SK-N-SH treated with all-trans-retinoic acid at 6 μM for 48 hours (cell line): ENCODE measurements around the gene SMTN.

Experiments
- ARNTL ChIP-seq: fragments of 450-650 bp; formaldehyde crosslinking; IDR thresholded peaks from 2 replicates; pipeline ENCODE4 v1.5.0; 2020; ENCODE audit warnings: low read depth, mild to moderate bottlenecking, moderate library complexity, borderline replicate concordance
- BACH2 ChIP-seq: fragments of 250-450 bp; sonication (Bioruptor Pico); IDR thresholded peaks from 2 replicates; pipeline ENCODE4 v1.9.0; 2021; ENCODE audit warnings: mild to moderate bottlenecking, borderline replicate concordance
- CSDC2 ChIP-seq: fragments of 250-450 bp; sonication (Bioruptor Pico); IDR thresholded peaks from 2 replicates; pipeline ENCODE4 v1.5.0; 2020; ENCODE audit warnings: mild to moderate bottlenecking, moderate library complexity
- ISL1 ChIP-seq: fragments of 250-450 bp; sonication (Bioruptor Pico); IDR thresholded peaks from 2 replicates; pipeline ENCODE4 v2.1.2; 2022; ENCODE audit warnings: mild to moderate bottlenecking, moderate library complexity
- OSR1 ChIP-seq: fragments of 250-450 bp; sonication (Bioruptor Pico); IDR thresholded peaks from 2 replicates; pipeline ENCODE4 v1.8.0; 2022; ENCODE audit warnings: moderate library complexity, mild to moderate bottlenecking, inconsistent platforms
- RARB ChIP-seq: fragments of 250-450 bp; sonication (Bioruptor Pico); IDR thresholded peaks from 2 replicates; pipeline ENCODE4 v1.8.0; 2021; ENCODE audit warnings: mild to moderate bottlenecking, moderate library complexity
- ZC3H10 ChIP-seq: fragments of 250-450 bp; sonication (Bioruptor Pico); IDR thresholded peaks from 2 replicates; pipeline ENCODE4 v1.5.1; 2021; ENCODE audit warnings: mild to moderate bottlenecking, moderate library complexity
- ZFP3 ChIP-seq: fragments of 250-450 bp; sonication (Bioruptor Pico); IDR thresholded peaks from 2 replicates; pipeline ENCODE4 v1.5.0; 2020; ENCODE audit warnings: mild to moderate bottlenecking, moderate library complexity
- ZFP30 ChIP-seq: fragments of 450-650 bp; formaldehyde crosslinking; IDR thresholded peaks from 2 replicates; pipeline ENCODE4 v1.5.0; 2022; ENCODE audit warnings: mild to moderate bottlenecking, moderate library complexity
- ZNF70 ChIP-seq: fragments of 450-650 bp; formaldehyde crosslinking; IDR thresholded peaks from 2 replicates; pipeline ENCODE4 v1.5.0; 2020; ENCODE audit warnings: mild to moderate bottlenecking, moderate library complexity
- ZNF8 ChIP-seq: fragments of 450-650 bp; formaldehyde crosslinking; IDR thresholded peaks from 2 replicates; pipeline ENCODE4 v1.5.0; 2020; ENCODE audit warnings: mild to moderate bottlenecking, moderate library complexity
- TF ChIP-seq, protein P1 (sequence below): fragments of 250-450 bp; sonication (Bioruptor Pico); IDR thresholded peaks from 2 replicates; pipeline ENCODE4 v1.5.1; 2020; ENCODE audit warnings: low read depth, mild to moderate bottlenecking, moderate library complexity
- TF ChIP-seq, protein P2 (sequence below): fragments of 250-450 bp; sonication (Bioruptor Pico); IDR thresholded peaks from 2 replicates; pipeline ENCODE4 v1.8.0; 2020; ENCODE audit warnings: mild to moderate bottlenecking, moderate library complexity, borderline replicate concordance
- TF ChIP-seq, protein P3 (sequence below): fragments of 250-450 bp; sonication (Bioruptor Pico); IDR thresholded peaks from 2 replicates; pipeline ENCODE4 v1.5.0; 2020; ENCODE audit warnings: mild to moderate bottlenecking, moderate library complexity

DNA sequence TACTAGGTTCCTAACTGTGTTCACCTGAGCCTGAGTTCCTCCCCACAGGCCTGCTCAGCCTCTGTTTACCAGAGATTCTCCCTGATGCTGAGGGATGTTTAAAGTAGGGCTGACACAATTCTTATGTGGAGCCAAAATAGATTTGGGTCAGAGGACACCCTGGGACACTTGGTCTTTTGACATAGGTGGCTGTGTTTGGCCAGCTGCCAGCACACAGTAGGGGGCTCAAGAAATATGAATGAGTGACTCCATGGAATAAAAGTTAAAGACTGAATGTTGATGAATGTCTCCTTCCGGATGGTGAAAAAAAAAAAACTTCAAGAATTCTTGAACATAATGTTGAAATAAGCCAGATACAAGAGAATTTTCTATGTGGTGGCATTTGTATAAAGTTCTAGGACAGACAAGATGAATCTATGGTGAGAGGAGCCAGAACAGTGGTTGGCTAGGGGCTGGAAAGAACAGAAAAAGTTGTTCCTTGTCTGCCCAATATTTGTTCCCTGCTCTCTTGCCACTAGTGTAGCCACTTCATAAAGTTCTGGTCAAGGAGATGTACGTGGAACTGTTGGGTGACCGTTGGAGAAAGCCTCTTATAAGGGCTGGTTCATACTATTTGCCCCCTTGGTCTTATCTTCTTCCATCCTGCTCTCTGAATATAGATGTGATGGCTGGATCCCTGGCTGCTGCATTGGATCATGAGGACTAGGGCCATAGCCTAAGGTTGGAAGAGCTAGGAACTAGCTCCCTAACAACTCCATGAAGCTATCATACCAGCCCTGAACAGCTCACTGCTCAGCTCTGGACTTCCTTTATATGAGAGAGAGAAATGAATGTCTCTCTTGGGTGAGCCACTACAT is 40.3 kb upstream of the SMTN start:
- TF ChIP-seq, protein P1, sequence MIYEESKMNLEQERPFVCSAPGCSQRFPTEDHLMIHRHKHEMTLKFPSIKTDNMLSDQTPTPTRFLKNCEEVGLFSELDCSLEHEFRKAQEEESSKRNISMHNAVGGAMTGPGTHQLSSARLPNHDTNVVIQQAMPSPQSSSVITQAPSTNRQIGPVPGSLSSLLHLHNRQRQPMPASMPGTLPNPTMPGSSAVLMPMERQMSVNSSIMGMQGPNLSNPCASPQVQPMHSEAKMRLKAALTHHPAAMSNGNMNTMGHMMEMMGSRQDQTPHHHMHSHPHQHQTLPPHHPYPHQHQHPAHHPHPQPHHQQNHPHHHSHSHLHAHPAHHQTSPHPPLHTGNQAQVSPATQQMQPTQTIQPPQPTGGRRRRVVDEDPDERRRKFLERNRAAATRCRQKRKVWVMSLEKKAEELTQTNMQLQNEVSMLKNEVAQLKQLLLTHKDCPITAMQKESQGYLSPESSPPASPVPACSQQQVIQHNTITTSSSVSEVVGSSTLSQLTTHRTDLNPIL (CRISPR knock-in tag) = no peak
- TF ChIP-seq ZNF8 (CRISPR knock-in tag) (no peak), ZNF70 (CRISPR knock-in tag) (no peak), CSDC2 (CRISPR knock-in tag) (no peak), OSR1 (CRISPR knock-in tag) (no peak), ZC3H10 (CRISPR knock-in tag) (no peak), ZFP3 (no peak), RARB (CRISPR knock-in tag) (no peak), BACH2 (CRISPR knock-in tag) (no peak), ARNTL (CRISPR knock-in tag) (no peak), ISL1 (CRISPR knock-in tag) (no peak), ZFP30 (CRISPR knock-in tag) (no peak)
- TF ChIP-seq, protein P2, sequence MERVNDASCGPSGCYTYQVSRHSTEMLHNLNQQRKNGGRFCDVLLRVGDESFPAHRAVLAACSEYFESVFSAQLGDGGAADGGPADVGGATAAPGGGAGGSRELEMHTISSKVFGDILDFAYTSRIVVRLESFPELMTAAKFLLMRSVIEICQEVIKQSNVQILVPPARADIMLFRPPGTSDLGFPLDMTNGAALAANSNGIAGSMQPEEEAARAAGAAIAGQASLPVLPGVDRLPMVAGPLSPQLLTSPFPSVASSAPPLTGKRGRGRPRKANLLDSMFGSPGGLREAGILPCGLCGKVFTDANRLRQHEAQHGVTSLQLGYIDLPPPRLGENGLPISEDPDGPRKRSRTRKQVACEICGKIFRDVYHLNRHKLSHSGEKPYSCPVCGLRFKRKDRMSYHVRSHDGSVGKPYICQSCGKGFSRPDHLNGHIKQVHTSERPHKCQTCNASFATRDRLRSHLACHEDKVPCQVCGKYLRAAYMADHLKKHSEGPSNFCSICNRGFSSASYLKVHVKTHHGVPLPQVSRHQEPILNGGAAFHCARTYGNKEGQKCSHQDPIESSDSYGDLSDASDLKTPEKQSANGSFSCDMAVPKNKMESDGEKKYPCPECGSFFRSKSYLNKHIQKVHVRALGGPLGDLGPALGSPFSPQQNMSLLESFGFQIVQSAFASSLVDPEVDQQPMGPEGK = no peak
- TF ChIP-seq, protein P3, sequence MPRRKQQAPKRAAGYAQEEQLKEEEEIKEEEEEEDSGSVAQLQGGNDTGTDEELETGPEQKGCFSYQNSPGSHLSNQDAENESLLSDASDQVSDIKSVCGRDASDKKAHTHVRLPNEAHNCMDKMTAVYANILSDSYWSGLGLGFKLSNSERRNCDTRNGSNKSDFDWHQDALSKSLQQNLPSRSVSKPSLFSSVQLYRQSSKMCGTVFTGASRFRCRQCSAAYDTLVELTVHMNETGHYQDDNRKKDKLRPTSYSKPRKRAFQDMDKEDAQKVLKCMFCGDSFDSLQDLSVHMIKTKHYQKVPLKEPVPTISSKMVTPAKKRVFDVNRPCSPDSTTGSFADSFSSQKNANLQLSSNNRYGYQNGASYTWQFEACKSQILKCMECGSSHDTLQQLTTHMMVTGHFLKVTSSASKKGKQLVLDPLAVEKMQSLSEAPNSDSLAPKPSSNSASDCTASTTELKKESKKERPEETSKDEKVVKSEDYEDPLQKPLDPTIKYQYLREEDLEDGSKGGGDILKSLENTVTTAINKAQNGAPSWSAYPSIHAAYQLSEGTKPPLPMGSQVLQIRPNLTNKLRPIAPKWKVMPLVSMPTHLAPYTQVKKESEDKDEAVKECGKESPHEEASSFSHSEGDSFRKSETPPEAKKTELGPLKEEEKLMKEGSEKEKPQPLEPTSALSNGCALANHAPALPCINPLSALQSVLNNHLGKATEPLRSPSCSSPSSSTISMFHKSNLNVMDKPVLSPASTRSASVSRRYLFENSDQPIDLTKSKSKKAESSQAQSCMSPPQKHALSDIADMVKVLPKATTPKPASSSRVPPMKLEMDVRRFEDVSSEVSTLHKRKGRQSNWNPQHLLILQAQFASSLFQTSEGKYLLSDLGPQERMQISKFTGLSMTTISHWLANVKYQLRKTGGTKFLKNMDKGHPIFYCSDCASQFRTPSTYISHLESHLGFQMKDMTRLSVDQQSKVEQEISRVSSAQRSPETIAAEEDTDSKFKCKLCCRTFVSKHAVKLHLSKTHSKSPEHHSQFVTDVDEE (CRISPR knock-in tag) = no peak
